ENCODE results near the gene P2RX7.

DNA sequence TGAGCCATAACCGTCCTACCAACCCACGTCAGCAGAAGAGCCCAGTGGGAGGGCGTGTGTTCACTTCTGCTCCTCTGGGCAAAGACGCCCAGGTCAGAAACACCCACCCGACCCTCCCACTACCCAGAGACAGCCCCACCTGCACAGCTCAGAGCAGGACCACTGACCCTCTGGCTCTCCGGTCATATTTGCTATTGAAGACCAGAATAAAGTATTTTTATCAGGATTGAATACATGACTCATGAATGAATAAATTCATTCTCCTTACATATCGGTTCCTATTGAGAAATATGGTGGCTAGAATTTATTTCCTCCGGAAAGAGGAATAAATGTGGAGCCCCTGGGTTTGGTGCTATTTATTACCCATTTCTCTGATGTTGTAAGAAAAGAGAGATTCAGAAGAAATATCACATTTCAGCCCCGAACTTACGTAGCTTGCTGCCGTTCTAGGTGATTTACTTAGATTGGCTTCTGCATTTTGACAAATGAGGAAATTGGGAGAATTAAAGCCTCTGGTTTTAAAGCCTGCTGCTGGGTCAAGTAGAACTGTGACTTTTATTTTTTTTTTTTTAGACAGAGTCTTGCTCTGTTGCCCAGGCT is 36.4 kb upstream of the P2RX7 start:
- no peak for TF ChIP-seq POLR2AphosphoS5 (IDR thresholded peaks at IDR 0.05)
- TF ChIP-seq, protein P1, sequence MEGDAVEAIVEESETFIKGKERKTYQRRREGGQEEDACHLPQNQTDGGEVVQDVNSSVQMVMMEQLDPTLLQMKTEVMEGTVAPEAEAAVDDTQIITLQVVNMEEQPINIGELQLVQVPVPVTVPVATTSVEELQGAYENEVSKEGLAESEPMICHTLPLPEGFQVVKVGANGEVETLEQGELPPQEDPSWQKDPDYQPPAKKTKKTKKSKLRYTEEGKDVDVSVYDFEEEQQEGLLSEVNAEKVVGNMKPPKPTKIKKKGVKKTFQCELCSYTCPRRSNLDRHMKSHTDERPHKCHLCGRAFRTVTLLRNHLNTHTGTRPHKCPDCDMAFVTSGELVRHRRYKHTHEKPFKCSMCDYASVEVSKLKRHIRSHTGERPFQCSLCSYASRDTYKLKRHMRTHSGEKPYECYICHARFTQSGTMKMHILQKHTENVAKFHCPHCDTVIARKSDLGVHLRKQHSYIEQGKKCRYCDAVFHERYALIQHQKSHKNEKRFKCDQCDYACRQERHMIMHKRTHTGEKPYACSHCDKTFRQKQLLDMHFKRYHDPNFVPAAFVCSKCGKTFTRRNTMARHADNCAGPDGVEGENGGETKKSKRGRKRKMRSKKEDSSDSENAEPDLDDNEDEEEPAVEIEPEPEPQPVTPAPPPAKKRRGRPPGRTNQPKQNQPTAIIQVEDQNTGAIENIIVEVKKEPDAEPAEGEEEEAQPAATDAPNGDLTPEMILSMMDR (IDR thresholded peaks at IDR 0.05), result peak in 1 of 4 experiments; percentile 14
